ENCODE results near the gene RFXAP.
"Not testable (repeated sequence)": the region's sequence is repeated elsewhere in the genome, so short reads cannot be mapped to it uniquely, and the experiment has no call there.

Gene RFXAP, protein sequence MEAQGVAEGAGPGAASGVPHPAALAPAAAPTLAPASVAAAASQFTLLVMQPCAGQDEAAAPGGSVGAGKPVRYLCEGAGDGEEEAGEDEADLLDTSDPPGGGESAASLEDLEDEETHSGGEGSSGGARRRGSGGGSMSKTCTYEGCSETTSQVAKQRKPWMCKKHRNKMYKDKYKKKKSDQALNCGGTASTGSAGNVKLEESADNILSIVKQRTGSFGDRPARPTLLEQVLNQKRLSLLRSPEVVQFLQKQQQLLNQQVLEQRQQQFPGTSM

DNA sequence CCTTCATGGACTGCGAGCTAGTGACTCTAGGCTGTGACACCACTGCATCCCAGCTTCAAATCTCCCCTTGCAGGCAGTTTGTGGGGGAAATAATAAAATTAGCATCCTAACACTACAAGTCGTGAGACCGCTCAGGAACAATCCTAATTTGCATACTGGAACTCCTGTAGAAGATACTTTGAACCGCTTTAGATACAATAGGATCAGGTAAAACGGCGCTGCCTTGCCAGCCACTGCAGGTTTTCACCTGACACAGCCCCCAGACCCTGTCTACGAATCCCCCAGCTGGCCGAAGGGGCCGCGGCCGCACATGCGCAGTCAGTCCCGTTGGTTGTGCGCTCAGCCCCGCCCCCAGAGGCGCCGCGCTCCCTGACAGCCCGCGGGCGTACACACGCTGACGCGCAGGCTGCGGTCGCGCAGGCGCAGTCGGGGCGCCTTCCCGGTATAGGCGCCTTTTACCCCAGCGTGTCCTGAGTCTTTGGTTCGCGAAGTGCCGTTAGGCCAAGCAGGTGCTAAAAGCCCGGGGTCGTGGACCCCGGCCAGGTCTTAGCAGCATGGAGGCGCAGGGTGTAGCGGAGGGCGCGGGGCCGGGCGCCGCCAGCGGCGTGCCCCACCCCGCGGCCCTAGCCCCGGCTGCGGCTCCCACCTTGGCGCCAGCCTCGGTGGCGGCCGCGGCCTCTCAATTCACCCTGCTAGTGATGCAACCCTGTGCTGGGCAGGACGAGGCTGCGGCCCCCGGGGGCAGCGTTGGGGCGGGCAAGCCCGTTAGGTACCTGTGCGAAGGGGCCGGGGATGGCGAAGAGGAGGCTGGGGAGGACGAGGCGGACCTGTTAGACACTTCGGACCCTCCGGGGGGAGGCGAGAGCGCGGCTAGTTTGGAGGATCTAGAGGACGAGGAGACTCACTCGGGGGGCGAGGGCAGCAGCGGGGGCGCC is at the start of gene RFXAP:
Gene RFXAP (plus strand): TSS at position 419 of the 935 bp plus-strand sequence. CDS start 136 bp downstream, at position 555.
- DNase-seq = no peak

DNA sequence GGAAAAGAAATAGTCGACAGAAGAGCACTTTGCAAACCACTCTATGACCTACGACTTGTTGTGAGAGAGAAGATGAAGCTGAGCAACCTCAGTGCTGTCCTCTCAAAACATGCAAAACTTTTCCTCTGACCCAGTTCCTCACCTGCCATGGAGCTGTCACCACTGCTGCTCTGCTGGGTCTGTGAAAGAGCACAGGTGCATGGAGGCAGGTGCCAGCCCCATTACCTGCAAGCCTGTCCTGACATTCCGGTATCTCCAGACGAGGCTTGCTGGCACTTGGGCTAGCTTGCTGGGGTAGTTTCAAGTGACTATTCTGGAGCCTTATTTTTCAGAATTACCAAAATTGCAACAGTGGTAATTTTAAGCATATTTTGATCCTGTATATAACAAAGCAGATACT is 49.5 kb upstream of the RFXAP start:
- DNase-seq = no peak

DNA sequence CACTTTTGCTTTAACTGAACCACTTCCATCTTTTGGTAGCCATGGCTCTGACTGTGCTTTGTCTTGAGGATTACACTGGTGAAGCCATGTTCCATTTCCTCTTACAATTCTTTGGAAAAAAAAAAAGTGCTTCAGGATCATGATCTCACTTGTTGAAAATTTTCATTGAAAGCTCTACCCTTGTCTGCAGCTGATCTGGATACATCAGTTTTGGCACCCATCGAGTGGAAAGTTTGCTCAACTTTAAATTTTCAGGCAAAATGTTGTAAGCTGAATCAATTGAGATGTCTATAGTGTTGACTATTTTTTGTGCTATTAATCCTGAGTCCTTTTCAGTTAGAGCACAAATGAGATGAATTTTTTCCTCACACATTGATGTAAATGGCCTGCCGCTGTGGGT is 48.3 kb upstream of the RFXAP start:
- no peak for DNase-seq

DNA sequence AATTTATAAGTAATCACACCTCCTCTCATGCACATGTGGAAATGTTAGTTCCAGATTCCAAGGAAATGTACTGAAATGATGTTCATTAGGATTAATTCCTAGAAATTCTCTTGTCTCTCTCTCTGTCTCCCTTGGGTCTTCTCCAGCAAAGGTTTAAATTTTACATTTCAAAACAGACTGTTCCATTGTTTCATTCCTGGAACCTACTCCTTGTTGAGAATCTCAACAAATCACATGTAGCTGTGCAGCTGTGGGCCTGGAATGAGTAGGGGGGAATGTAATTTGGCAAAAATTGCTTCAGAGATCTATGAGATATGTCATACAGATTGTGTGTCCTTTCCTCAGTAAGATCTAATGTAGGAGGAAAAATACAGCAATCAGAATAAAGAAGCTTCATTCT is 46.2 kb upstream of the RFXAP start:
- DNase-seq = no peak

DNA sequence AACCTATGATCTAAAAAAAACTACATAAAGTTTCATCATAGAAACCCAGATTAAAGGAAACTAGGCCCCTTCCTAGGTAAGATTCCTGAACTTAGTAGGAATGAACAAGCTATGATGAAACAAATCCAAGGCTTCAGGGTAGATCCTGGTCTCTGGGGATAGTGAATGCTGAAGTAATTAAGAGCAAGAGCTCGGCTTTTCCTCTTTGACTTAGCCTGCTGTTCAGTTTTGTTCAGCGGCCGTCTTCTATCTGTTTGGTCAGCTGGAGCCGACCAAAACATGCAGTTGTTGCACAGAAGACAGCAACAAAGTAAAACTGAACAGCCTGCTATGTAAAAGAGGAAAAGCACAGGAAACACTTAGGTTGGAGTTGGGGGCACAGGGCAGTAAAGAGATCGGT is 44.1 kb upstream of the RFXAP start:
- no peak for DNase-seq

DNA sequence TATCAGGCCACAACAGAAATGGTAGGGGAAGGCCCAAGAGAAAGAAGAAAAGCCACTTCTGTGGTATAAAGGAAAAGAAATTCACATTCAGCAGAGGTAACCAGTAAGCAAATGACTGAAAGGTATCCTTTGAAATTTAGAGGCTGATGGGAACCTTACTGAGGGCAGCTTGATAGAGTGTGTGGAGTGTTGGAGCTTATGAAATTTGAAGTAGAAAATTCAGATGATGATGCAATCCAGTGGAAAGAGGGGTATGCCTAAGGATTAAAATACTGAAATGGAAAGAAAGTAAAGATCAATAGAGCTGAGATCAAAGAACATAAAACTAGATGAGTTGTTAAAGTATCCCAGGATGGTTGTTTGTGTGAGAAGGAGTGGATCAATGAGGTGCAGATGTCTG is 42.8 kb upstream of the RFXAP start:
- no peak for DNase-seq

DNA sequence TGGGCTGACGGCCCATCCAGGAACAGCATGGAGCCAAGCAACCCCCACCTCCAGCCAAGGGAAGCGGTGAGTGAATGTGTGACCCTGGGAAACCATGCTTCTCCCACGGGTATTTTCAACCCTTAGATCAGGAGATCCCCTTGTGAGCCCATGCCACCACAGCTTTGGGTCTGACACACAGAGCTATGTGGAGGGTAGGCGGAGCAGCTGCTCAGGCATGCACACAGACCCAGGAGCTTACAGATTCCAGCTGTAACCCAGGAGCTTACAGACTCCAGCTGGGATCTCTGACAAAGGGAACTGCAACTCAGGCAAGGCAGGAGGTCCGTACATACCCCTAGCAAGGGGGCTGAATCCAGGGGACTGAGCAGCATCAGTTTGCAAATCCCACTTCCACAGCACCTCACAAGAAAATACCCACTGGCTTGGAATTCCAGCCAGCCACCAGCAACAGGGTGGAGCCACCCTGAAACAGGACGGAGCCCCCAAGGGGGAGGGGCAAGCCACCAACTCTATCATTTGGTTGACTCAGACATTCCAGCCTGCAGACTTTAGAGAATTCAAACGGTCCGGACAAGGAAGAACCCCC is 40.8 kb upstream of the RFXAP start:
- no peak for DNase-seq

DNA sequence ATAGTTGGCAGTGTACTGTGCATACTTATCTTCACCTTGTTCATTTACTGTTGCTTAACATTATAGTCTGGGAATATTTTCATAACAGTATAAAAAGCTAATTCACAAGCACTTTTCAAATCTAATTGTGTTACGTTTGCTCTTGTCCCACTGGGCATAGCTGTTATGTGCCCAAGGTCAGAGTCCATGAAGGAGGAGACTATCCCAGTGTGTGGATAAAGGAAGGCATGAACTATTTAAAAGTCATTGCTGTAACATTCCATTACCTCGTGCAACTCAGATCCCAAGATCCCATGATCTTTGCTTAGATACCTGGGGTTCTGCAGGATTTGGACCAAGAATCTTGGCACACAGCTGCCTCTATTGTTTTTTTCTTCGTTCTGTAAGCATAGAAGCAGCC is 35.1 kb upstream of the RFXAP start:
- DNase-seq = no peak

DNA sequence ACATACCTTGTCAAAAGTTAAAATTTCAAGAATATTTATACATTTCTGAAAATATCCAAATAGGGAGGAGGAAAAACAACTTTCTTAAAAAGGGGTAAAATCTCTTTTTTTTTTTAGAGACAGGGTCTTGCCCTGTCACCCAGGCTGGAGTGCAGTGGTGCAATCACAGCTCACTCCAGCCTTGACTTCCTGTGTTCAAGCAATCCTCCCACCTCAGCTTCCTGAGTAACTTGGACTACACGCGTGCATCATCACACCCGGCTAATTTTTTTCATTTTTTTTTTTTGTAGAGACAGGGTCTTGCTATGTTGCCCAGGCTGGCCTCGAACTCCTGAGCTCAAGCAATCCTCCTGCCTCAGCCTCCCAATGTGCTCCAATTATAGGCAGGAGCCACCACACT is 32.8 kb upstream of the RFXAP start:
- not testable (repeated sequence) for DNase-seq

DNA sequence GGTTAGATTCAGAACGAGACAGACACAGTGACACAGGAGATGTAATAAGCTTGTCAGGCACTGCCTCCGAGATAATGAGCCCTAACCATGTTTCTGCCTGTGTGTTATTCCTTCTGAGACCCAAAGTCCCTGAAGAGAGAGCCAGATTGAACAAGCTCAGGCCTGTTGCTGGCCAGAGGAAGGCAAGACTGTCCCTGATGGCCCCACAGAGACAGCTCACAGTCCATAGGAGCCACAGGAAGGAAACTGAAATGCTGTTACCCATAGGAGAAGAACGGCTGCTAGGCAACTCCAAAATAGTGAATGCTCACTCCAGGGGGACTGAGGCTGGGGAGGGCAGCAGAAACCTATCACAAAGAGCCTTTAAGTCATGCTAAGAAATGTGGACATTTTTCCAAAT is 31.8 kb upstream of the RFXAP start:
- no peak for DNase-seq

DNA sequence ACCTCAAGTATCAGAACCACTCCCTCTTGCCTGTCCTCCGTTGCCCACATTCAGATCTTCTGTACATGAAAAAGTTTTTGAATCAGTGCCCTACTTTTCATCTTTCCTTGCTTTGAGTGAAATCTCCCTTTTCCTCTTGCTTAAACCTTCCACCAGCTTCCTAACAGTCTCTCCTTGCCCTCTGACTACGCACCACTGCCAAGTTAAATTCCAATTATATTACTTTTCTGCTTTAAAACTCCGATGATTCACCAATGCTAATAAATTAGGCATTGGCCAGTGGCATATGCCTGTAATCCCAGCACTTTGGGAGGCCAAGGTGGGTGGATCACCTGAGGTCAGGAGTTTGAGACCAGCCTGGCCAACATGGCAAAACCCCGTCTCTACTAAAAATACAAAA is 30.7 kb upstream of the RFXAP start:
- no peak for DNase-seq

DNA sequence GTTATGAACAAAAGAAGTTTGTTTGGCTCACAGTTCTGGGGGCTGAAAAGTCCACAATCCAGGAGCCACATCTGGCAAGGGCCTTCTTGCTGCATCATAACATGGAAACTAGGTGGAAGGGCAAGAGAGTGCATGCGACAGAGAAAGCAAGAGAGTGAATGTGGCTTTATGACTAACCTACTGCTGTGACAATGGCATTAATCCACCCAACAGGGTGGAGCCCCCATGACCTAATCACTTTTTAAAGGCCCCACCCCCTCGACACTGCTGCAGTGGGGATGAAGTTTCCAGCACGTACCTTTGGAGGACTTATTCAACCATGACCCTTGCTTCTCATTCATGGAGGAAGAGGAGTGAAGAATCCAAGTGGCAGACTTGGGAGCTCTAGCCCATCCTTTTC is 30.0 kb upstream of the RFXAP start:
- DNase-seq = no peak

DNA sequence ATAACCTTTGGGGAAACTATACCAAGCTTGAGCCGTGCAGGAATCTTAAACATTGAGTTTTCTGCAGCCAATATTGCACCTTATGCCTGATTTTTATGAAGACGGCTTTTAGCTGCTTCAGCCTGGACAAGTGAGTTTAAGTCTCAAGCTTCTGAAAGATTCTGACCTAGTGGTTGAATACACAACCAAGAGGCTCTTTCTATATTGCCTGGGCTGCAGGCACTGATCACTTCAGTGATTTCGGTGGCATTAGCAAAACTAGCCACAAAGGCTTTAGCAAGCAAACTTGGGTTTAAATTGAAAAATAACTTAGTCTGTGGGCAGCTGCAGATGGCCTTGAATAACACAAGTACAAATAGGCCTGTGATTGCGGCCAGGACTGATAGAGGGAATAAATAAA is 29.3 kb upstream of the RFXAP start:
- DNase-seq = no peak

DNA sequence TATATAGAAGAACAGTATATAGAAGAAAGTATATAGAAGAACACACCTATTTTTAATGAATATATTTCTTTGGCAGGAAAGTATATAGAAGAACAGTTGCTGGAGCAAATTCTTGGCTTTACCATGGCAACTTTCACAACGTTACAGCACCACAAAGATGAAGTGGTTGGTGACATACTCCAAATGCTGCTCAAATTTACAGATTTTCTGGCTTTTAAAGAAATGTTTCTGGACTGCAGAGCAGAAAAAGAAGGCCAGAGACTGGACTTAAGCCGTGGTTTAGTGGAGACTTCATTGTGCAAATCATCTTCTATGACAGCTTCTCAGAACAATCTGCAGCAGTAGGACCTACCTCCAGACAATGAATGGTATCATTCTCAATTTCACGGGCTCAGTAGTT is 24.3 kb upstream of the RFXAP start:
- no peak for DNase-seq

DNA sequence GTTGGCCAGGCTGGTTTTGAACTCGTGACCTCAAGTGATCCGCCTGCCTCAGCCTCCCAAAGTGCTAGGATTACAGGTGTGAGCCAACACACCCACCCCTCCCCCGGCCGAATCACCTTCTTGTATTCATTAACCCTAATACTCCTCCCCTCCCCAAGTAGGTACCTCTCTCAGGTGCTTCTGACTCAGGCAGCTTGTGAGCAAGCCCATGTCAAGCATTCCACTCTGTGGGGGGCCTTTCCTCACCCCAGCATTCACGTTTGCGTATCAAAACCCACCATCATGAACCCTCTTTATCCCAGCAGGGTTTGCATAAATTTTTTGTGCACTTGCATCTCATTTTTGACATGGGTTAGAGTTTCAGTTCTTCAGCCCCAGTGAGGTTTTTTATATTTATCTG is 23.6 kb upstream of the RFXAP start:
- no peak for DNase-seq

DNA sequence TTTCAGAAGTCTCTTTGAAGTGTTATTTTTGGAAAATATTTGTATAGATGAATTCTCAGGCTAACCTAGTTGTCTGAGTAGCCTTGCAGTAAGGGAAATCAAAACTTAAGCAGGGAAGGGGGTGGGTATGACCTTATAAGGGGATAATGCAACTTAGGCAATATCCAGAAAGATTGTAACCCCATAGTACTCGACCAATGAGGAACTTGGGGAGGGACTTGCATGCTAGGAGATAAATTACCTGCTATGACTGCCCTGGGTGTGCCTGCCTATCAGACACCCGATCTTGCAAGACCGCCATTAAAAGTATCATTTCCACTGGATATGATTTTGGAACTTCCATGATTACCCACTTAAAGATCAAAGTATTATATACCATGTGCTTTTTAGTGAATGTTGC is 23.0 kb upstream of the RFXAP start:
- no peak for DNase-seq

DNA sequence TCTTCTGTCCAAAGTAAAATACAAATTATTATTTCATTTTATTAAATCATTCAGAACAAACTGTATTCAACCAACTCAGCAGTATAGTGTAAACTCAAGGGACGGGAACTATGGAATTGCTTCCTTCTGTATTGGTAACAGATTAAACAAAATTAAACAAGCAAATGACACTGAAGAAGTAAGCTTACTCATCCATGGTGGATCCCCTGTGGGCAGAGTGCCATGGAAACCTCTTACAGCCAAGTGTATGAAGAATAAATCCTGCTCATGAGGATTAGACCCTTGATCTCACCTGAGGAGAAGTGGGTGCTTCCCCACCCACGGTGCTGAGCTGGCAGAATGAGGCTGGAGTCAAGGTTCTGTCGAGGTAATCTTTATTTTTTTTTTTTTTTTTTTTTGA is 18.0 kb upstream of the RFXAP start:
- DNase-seq = no peak

DNA sequence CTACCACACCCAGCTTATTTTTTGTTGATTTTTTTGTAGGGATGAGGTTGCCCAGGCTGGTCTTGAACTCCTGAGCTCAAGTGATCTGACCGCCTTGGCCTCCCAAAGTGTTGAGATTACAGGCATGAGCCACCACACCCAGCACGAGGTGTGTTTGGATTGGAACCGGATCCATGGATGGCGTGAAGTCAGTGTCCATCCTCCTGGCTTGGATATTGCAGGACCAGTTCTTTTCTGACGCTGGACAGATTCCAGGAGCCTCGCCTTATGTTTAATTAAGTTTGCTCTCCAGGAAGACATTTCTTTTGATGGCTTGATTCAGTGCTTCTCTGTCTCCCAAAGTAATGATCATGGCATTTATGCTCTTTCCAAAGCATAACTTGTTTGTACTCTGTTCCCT is 14.4 kb upstream of the RFXAP start:
- no peak for DNase-seq

DNA sequence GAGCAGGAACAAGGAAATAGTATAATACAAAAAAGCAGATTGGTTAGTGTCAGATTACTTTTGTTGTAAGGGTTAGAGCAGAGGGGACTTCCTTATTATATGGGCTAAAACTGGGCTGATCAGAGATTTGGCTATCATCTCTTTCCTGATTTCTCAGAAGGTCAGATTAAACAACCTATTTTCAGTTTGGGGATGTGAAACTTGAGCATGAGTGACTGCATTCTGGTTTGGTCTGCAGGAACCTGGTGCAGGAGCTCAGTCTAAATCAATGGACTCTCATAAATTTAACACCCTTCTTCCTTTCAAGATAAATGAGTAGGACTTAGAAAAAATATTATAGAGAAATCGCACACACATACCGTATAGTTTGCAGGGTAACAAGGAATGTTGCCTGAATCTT is 12.9 kb upstream of the RFXAP start:
- DNase-seq = no peak

DNA sequence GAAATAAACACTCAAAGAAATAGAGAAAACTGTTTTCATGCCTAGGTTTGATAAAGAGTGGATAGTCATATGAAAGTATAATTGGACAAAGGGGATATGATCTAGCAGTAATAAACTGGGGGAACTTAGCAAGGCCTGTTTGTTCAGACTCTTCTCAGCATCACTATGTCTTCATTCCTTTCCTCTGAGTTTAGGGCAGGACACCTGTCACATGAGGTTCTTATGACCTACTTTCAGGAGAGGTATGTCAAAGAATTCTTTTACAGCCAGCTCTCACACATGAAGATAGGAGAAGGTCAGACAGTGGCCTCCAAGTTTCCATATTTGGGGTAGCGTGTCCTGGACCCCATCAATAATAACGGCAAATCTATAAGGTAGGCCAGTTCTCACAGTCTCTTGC is 11.4 kb upstream of the RFXAP start:
- no peak for DNase-seq

DNA sequence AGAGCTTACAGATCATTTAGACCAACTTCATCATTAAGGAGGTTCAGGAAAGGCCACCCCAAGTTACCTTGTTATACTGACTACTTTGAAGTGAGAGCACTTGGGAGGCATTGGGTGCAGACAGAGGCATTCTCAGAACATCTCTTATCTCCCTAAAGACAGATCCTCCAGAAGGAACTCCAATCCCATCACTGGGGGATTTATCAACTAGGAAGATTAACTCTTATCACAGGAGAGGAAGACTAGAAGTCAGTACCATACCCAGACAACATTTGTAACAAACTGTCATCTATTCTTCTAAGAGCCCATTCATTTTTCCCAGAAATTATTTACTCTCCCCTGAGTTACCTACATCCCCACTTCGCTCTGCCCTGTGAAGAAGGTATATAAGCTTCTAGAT is 5.8 kb upstream of the RFXAP start:
- DNase-seq = no peak

DNA sequence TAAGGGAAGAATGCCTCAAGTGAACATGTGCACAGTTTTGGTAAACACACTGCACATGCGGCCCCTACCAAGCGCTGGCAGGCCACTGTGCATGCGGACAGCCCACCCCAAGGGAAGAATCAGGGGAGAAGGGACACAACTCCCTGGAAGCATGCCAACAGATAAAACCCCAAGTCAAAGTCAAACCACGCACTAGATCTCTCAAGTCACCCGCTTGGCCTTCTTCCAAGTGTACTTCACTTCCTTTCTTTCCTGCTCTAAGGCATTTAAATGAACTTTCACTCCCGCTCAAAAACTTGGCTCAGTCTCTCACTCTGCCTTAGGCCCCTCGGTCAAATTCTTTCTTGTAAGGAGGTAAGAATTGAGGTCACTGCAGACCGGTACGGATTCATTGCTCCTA is 4.6 kb upstream of the RFXAP start:
- DNase-seq = no peak

DNA sequence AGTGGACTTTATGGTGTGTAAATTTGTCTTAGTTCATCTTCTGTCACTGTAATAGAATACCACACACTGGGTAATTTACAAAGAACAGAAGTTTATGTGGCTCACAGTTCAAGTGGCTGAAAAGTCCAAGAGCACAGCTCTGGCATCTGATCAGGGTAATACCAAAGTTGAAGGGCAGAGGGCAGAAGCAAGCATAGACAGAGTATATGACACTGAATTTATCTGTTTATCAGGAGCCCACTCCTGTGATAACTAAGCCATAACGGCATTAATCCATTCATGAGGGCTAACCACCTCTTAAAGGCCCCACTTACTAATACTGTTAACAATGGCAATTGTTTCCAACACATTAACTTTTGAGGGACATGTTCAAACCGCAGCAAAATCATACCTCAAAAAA is 4.0 kb upstream of the RFXAP start:
- no peak for DNase-seq

Data from NCI-H1436 treated with DMSO at 0.1 percent for 48 hours (cell line).